ENCODE measurements around the gene RPS19.

RPS19 gene

GRCh38 chr19:41915021-41915775 lies 55.1 kb downstream of the RPS19 start:
- Histone ChIP-seq H3K9me2 (replicated peaks; ENCODE audit: insufficient read depth, low read length) (no peaks in the 10 kb centered on the region), H3K27ac (ENCODE audit: low read length) (no peak overlapping the region), H4K20me1 (ENCODE audit: insufficient read depth, low read length) (no peaks in the 10 kb centered on the region), H3K79me2 (ENCODE audit: low read length) (no peaks in the 10 kb centered on the region), H3K4me3 (ENCODE audit: low read length) (no peak overlapping the region; the same call in 1 of the 2 replicates), H3K9me3 (replicated peaks; ENCODE audit: insufficient read depth, low read length) (no peaks in the 10 kb centered on the region), H2AFZ (ENCODE audit: low read length) (no peak overlapping the region), H3K9ac (ENCODE audit: low read length) (no peak overlapping the region), H3F3A (ENCODE audit: insufficient read depth, low read length) (no peaks in the 10 kb centered on the region), H3K36me3 (replicated peaks; ENCODE audit: insufficient read depth, low read length) (no peaks in the 10 kb centered on the region), H3K4me1 (ENCODE audit: low read length) (no peaks in the 10 kb centered on the region), H3K27me3 (replicated peaks; ENCODE audit: insufficient read depth, low read length) (peaks cover 66% of the 10 kb centered on the region), H3K4me2 (ENCODE audit: low read depth, low read length) (peak overlapping the region; percentile 47; the same call in 1 of the 2 replicates)
- DNase-seq: no peak
- no peak for TF ChIP-seq CTCF (IDR thresholded peaks at IDR 0.05; ENCODE audit: low read length)
- TF ChIP-seq EZH2phosphoT487 (IDR thresholded peaks at IDR 0.05; ENCODE audit: low read length): no peak; the same call in 1 of the 2 replicates
- no peak for TF ChIP-seq EZH2 (optimal IDR thresholded peaks at IDR 0.05; ENCODE audit: low read depth, low read length)

GRCh38 chr19:41915776-41916414 lies 55.8 kb downstream of the RPS19 start:
- Histone ChIP-seq H3F3A (ENCODE audit: insufficient read depth, low read length) (no peaks in the 10 kb centered on the region), H3K9me2 (replicated peaks; ENCODE audit: insufficient read depth, low read length) (no peaks in the 10 kb centered on the region), H3K9me3 (replicated peaks; ENCODE audit: insufficient read depth, low read length) (no peaks in the 10 kb centered on the region), H3K27me3 (replicated peaks; ENCODE audit: insufficient read depth, low read length) (peaks cover 67% of the 10 kb centered on the region), H4K20me1 (ENCODE audit: insufficient read depth, low read length) (no peaks in the 10 kb centered on the region), H2AFZ (ENCODE audit: low read length) (no peak overlapping the region), H3K4me3 (ENCODE audit: low read length) (no peak overlapping the region), H3K9ac (ENCODE audit: low read length) (no peak overlapping the region), H3K27ac (ENCODE audit: low read length) (no peak overlapping the region), H3K79me2 (ENCODE audit: low read length) (no peaks in the 10 kb centered on the region), H3K4me1 (ENCODE audit: low read length) (no peaks in the 10 kb centered on the region), H3K4me2 (ENCODE audit: low read depth, low read length) (no peak overlapping the region), H3K36me3 (replicated peaks; ENCODE audit: insufficient read depth, low read length) (no peaks in the 10 kb centered on the region)
- TF ChIP-seq EZH2 (optimal IDR thresholded peaks at IDR 0.05; ENCODE audit: low read depth, low read length) (no peak), CTCF (IDR thresholded peaks at IDR 0.05; ENCODE audit: low read length) (no peak), EZH2phosphoT487 (IDR thresholded peaks at IDR 0.05; ENCODE audit: low read length) (no peak)
- DNase-seq: no peak

- Histone ChIP-seq H3K4me3 (ENCODE audit: low read length) (no peak overlapping the region), H3K4me2 (ENCODE audit: low read depth, low read length) (no peak overlapping the region), H4K20me1 (ENCODE audit: insufficient read depth, low read length) (no peaks in the 10 kb centered on the region), H3K9me2 (replicated peaks; ENCODE audit: insufficient read depth, low read length) (no peaks in the 10 kb centered on the region), H3K9ac (ENCODE audit: low read length) (no peak overlapping the region), H3F3A (ENCODE audit: insufficient read depth, low read length) (no peaks in the 10 kb centered on the region), H3K4me1 (ENCODE audit: low read length) (no peaks in the 10 kb centered on the region), H3K79me2 (ENCODE audit: low read length) (no peaks in the 10 kb centered on the region), H3K27me3 (replicated peaks; ENCODE audit: insufficient read depth, low read length) (peaks cover 67% of the 10 kb centered on the region), H3K27ac (ENCODE audit: low read length) (no peak overlapping the region), H2AFZ (ENCODE audit: low read length) (no peak overlapping the region), H3K36me3 (replicated peaks; ENCODE audit: insufficient read depth, low read length) (no peaks in the 10 kb centered on the region), H3K9me3 (replicated peaks; ENCODE audit: insufficient read depth, low read length) (no peaks in the 10 kb centered on the region)
- no peak for DNase-seq
- no peak for TF ChIP-seq EZH2 (optimal IDR thresholded peaks at IDR 0.05; ENCODE audit: low read depth, low read length)
- TF ChIP-seq EZH2phosphoT487 (IDR thresholded peaks at IDR 0.05; ENCODE audit: low read length): no peak
- TF ChIP-seq CTCF (IDR thresholded peaks at IDR 0.05; ENCODE audit: low read length): no peak
Observed at GRCh38 chr19:41917676-41918075, 57.6 kb downstream of the RPS19 start.

All from MM.1S (cell line).